ENCODE measurements around the gene NELFA.

DNA sequence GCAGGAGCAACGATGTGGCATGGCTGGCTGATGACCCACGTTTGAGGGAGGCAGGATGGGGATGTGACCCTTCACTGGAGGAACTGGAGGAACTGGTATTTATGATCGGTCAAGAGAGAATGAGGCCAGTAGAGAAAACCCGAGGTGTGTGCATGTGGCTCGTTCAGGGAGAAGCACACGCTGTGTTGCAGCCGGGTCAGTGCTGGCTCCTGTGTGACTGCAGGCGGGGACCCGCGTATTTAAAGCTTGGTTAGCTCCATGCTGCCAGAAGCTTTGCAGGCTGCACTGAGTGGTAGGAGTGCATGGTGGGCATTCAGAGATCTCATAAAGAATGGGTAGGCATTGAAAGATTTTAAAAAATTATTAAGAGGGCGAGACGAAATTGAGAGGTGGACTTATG, 52.1 kb downstream of the NELFA start:
- TF ChIP-seq ARNTL (CRISPR knock-in tag; IDR thresholded peaks at IDR 0.05; ENCODE audit: borderline replicate concordance, low read depth) (no peak), ZFP3 (CRISPR knock-in tag; IDR thresholded peaks at IDR 0.05) (no peak), ZC3H10 (CRISPR knock-in tag; IDR thresholded peaks at IDR 0.05) (no peak), TCF4 (CRISPR knock-in tag; IDR thresholded peaks at IDR 0.05; ENCODE audit: borderline replicate concordance) (no peak), BACH2 (CRISPR knock-in tag; IDR thresholded peaks at IDR 0.05; ENCODE audit: borderline replicate concordance) (no peak), ZNF70 (CRISPR knock-in tag; IDR thresholded peaks at IDR 0.05) (no peak), PPARA (CRISPR knock-in tag; IDR thresholded peaks at IDR 0.05; ENCODE audit: borderline replicate concordance) (no peak), POU6F1 (CRISPR knock-in tag; IDR thresholded peaks at IDR 0.05; ENCODE audit: borderline replicate concordance, low read depth) (no peak), ESRRG (CRISPR knock-in tag; IDR thresholded peaks at IDR 0.05) (no peak), ZFP30 (CRISPR knock-in tag; IDR thresholded peaks at IDR 0.05) (no peak), SNAI2 (CRISPR knock-in tag; IDR thresholded peaks at IDR 0.05) (no peak)
- TF ChIP-seq, protein P1, sequence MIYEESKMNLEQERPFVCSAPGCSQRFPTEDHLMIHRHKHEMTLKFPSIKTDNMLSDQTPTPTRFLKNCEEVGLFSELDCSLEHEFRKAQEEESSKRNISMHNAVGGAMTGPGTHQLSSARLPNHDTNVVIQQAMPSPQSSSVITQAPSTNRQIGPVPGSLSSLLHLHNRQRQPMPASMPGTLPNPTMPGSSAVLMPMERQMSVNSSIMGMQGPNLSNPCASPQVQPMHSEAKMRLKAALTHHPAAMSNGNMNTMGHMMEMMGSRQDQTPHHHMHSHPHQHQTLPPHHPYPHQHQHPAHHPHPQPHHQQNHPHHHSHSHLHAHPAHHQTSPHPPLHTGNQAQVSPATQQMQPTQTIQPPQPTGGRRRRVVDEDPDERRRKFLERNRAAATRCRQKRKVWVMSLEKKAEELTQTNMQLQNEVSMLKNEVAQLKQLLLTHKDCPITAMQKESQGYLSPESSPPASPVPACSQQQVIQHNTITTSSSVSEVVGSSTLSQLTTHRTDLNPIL (CRISPR knock-in tag; IDR thresholded peaks at IDR 0.05; ENCODE audit: low read depth): no peak
- TF ChIP-seq, protein P2, sequence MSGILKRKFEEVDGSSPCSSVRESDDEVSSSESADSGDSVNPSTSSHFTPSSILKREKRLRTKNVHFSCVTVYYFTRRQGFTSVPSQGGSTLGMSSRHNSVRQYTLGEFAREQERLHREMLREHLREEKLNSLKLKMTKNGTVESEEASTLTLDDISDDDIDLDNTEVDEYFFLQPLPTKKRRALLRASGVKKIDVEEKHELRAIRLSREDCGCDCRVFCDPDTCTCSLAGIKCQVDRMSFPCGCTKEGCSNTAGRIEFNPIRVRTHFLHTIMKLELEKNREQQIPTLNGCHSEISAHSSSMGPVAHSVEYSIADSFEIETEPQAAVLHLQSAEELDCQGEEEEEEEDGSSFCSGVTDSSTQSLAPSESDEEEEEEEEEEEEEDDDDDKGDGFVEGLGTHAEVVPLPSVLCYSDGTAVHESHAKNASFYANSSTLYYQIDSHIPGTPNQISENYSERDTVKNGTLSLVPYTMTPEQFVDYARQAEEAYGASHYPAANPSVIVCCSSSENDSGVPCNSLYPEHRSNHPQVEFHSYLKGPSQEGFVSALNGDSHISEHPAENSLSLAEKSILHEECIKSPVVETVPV (CRISPR knock-in tag; IDR thresholded peaks at IDR 0.05): no peak
